Measurements from ENCODE around the gene BCL7C.
A peak's percentile ranks its signal among the peaks of the same experiment; 100 is the strongest.

Gene BCL7C

GRCh38 chr16:30922420-30922959 is 28.6 kb upstream of the BCL7C start:
- DNase-seq: peak; percentile 99

- DNase-seq: peak; percentile 80
These were observed 28.0 kb upstream of the BCL7C start for GRCh38 chr16:30921748-30922419.

GRCh38 chr16:30921459-30921747 is 27.5 kb upstream of the BCL7C start:
- no peak for DNase-seq

- DNase-seq: no peak
These were observed 27.0 kb upstream of the BCL7C start for GRCh38 chr16:30920891-30921290.

GRCh38 chr16:30918614-30919013 is 24.7 kb upstream of the BCL7C start:
- DNase-seq: no peak

GRCh38 chr16:30914830-30915229 is 21.0 kb upstream of the BCL7C start:
- DNase-seq: no peak

GRCh38 chr16:30912794-30913412 is 19.0 kb upstream of the BCL7C start:
- no peak for DNase-seq

GRCh38 chr16:30910427-30911029 is 16.7 kb upstream of the BCL7C start:
- DNase-seq: no peak

- no peak for DNase-seq
These were observed 13.2 kb upstream of the BCL7C start for GRCh38 chr16:30907064-30907463.

- no peak for DNase-seq
These were observed 10.4 kb upstream of the BCL7C start for GRCh38 chr16:30904114-30904780.

GRCh38 chr16:30903596-30903995 is 9.7 kb upstream of the BCL7C start:
- no peak for DNase-seq

GRCh38 chr16:30903002-30903401 is 9.1 kb upstream of the BCL7C start:
- DNase-seq: no peak

- DNase-seq: no peak
These were observed 8.4 kb upstream of the BCL7C start for GRCh38 chr16:30902029-30902972.

GRCh38 chr16:30901201-30902028 is 7.5 kb upstream of the BCL7C start:
- DNase-seq: no peak

GRCh38 chr16:30900588-30900987 is 6.7 kb upstream of the BCL7C start:
- DNase-seq: no peak

GRCh38 chr16:30899794-30900193 is 5.9 kb upstream of the BCL7C start:
- DNase-seq: no peak

GRCh38 chr16:30896889-30897733 is 3.2 kb upstream of the BCL7C start:
- DNase-seq: peak; percentile 80

GRCh38 chr16:30896261-30896888 is 2.5 kb upstream of the BCL7C start, which contains the start of gene CTF1:
CTF1 (plus strand) TSS chr16:30896614; CDS start chr16:30896644, 30 bp downstream.
- peak; percentile 61 for DNase-seq

GRCh38 chr16:30895627-30896260 is 1.9 kb upstream of the BCL7C start:
- peak; percentile 54 for DNase-seq

All from SHP77 treated with DMSO at 0.1 percent for 48 hours (cell line).